Gastroesophageal sphincter (tissue), 3 donors: ENCODE data around the gene CAMSAP3.

Experiments
- CTCF ChIP-seq, 4 experiments: fragments of 200-600 bp in 2 of 4; fragments of 450-650 bp in 2 of 4; sonication (generic) in 1 of 4; IDR thresholded peaks; one replicate each; pipeline ENCODE4 v1.5.1; 2017 to 2019; ENCODE audit warnings: antibody characterized with exemption in 4 of 4, mild to moderate bottlenecking in 2 of 4, moderate library complexity in 2 of 4
- EP300 ChIP-seq: sonication (generic); formaldehyde crosslinking; IDR thresholded peaks from one replicate; pipeline ENCODE4 v1.6.1; 2017; ENCODE audit warnings: antibody characterized with exemption, mild to moderate bottlenecking
- POLR2A ChIP-seq, 2 donors: fragments of 450-650 bp; IDR thresholded peaks; one replicate each; pipeline ENCODE4 v1.6.1; 2017; ENCODE audit warnings: antibody characterized with exemption in 2 of 2, mild to moderate bottlenecking in 2 of 2, moderate library complexity in 1 of 2
- POLR2AphosphoS5 ChIP-seq: sonication (generic); formaldehyde crosslinking; IDR thresholded peaks from one replicate; pipeline ENCODE4 v1.6.1; 2017; ENCODE audit warnings: antibody characterized with exemption

- TF ChIP-seq CTCF (IDR thresholded peaks at IDR 0.05) (no peak), EP300 (no peak), POLR2A (IDR thresholded peaks at IDR 0.05) (no peak), POLR2AphosphoS5 (no peak)
Measured at GRCh38 chr19:7662657-7663056, 67.0 kb downstream of the CAMSAP3 start.
